Measurements from ENCODE around the gene C10orf62.
"Not testable (repeated sequence)": the region's sequence is repeated elsewhere in the genome, so short reads cannot be mapped to it uniquely, and the experiment has no call there.

Gene C10orf62

GRCh38 chr10:97618285-97618684 lies 28.8 kb downstream of the C10orf62 start:
- in situ Hi-C loops (cut with HindIII; ENCODE audit: low sequenced_read_pairs), result no loop called here

- in situ Hi-C loops (cut with HindIII; ENCODE audit: low sequenced_read_pairs), result no loop called here
These were observed 29.2 kb downstream of the C10orf62 start for GRCh38 chr10:97618733-97619132.

GRCh38 chr10:97623277-97623676 lies 33.8 kb downstream of the C10orf62 start:
- in situ Hi-C loops (cut with HindIII; ENCODE audit: low sequenced_read_pairs), result no loop called here

- in situ Hi-C loops (cut with HindIII; ENCODE audit: low sequenced_read_pairs), result no loop called here
These were observed 38.2 kb downstream of the C10orf62 start for GRCh38 chr10:97627731-97628130.

- in situ Hi-C loops (cut with HindIII; ENCODE audit: low sequenced_read_pairs), result no loop called here
These were observed 38.7 kb downstream of the C10orf62 start for GRCh38 chr10:97628228-97628627.

GRCh38 chr10:97629289-97629688 lies 39.8 kb downstream of the C10orf62 start:
- in situ Hi-C loops (cut with HindIII; ENCODE audit: low sequenced_read_pairs), result no loop called here

GRCh38 chr10:97631098-97631497 lies 41.6 kb downstream of the C10orf62 start:
- in situ Hi-C loops (cut with HindIII; ENCODE audit: low sequenced_read_pairs), result no loop called here

GRCh38 chr10:97632949-97633884 lies 43.7 kb downstream of the C10orf62 start, which contains the start of gene MORN4:
Gene MORN4 (minus strand): TSS chr10:97633500. CDS start chr10:97619653, 13,847 bp downstream.
- in situ Hi-C loops (cut with HindIII; ENCODE audit: low sequenced_read_pairs), result no loop called here

GRCh38 chr10:97633921-97634320 lies 44.4 kb downstream of the C10orf62 start:
- in situ Hi-C loops (cut with HindIII; ENCODE audit: low sequenced_read_pairs), result no loop called here

- in situ Hi-C loops (cut with HindIII; ENCODE audit: low sequenced_read_pairs), result no loop called here
These were observed 46.1 kb downstream of the C10orf62 start for GRCh38 chr10:97635577-97635976.

- in situ Hi-C loops (cut with HindIII; ENCODE audit: low sequenced_read_pairs), result not testable (repeated sequence)
These were observed 49.6 kb downstream of the C10orf62 start for GRCh38 chr10:97639090-97639489.

GRCh38 chr10:97640174-97640867 lies 50.8 kb downstream of the C10orf62 start, which contains the start of gene PI4K2A:
Gene PI4K2A (plus strand): TSS chr10:97640671. CDS start chr10:97640743, 72 bp downstream.
- in situ Hi-C loops (cut with HindIII; ENCODE audit: low sequenced_read_pairs), result no loop called here
